ENCODE results near the gene IGSF5.

- TF ChIP-seq ZNF274 (IDR thresholded peaks at IDR 0.05; ENCODE audit: low read depth, low read length) (no peak), SUZ12 (IDR thresholded peaks at IDR 0.05; ENCODE audit: extremely low read depth, insufficient read depth, insufficient read length) (no peak), YY1 (IDR thresholded peaks at IDR 0.05; ENCODE audit: insufficient read depth, insufficient read length) (no peak)
These were observed 48.4 kb upstream of the IGSF5 start for GRCh38 chr21:39696618-39697017.

Data from NT2/D1 (cell line).